Right ventricle myocardium inferior (tissue), 1 donor: ENCODE measurements around the gene RNF115. TPM values are rescaled to one million over a fixed set of nuclear protein-coding genes. Genes with fewer than 3 reads are reported as not detected.
A peak's percentile ranks its signal among the peaks of the same experiment; 100 is the strongest.
"Not testable (repeated sequence)": the region's sequence is repeated elsewhere in the genome, so short reads cannot be mapped to it uniquely, and the experiment has no call there.

ENCODE experiments used
- ATAC-seq: fragments of 200-7000 bp; cut with Tn5 transposase; one replicate; pipeline ENCODE4 v1.9.1; 2020; ENCODE audit warnings: mild to moderate bottlenecking, moderate library complexity
- DNase-seq: peaks from one replicate; pipeline ENCODE4 v3.0.0; 2021; ENCODE audit errors: missing footprints
- intact Hi-C: fragments of 100-400 bp; cut with DNase I; formaldehyde crosslinking; loops from one replicate; pipeline ENCODE4 v1.11.0; 2022
- total RNA-seq: library from RNA; stranded (reverse); fragmentation: NEBNext Ultra II Directional; extraction: Animal tissue kit (Norgen Biotek cat#: 25700); gene quantifications from one replicate; pipeline ENCODE4 v1.2.1, GENCODE V29; 2021
- donor health status: DM: no; HTN: yes; CAD: no; lungs with severe emphysema.

RNF115 gene
- total RNA-seq, 1 donor from 2014 or later, result 47.9 TPM

- DNase-seq, result no peak
- ATAC-seq, result no peak
- intact Hi-C loops, result no loop called here
Observed at GRCh38 chr1:145843031-145843430, 19.1 kb upstream of the RNF115 start.

DNA sequence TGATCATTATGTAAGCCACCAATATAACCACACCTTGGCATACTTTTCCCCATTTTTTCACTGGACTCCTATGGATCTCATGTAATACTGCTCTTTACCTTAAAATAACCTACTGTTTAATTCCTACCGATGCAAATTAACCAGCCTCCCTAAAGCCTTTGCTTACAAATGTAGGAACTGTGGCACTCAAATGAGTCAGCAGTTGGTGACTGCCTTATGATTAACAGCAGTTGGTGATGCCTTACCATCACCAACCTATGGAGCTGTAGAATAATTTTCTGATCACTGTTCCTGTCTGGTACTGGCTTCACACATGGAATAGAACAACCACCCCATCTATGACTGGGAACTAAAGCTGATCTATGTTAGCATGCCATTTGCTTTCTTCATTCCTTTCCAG is 13.8 kb upstream of the RNF115 start:
- DNase-seq (no peak), ATAC-seq (no peak)
- intact Hi-C loops, result no loop called here

DNA sequence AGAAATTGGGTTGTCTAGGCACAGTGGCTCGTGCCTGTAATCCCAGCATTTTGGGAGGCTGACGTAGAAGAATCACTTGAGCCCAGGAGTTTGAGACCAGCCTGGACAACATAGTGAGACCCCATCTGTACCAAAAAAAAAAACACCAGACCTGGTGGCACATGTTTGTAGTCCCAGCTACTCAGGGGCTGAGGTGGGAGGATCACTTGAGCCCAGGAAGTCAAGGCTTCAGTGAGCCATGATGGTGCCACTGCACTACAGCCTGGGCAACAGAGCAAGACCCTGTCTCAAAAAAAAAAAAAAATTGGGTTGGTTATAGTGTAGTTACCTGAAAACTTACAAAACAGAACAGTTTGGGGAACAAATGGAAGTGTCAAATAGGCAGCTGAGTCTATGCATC is 6.9 kb upstream of the RNF115 start:
- intact Hi-C loops, ATAC-seq, DNase-seq: not testable (repeated sequence)

DNA sequence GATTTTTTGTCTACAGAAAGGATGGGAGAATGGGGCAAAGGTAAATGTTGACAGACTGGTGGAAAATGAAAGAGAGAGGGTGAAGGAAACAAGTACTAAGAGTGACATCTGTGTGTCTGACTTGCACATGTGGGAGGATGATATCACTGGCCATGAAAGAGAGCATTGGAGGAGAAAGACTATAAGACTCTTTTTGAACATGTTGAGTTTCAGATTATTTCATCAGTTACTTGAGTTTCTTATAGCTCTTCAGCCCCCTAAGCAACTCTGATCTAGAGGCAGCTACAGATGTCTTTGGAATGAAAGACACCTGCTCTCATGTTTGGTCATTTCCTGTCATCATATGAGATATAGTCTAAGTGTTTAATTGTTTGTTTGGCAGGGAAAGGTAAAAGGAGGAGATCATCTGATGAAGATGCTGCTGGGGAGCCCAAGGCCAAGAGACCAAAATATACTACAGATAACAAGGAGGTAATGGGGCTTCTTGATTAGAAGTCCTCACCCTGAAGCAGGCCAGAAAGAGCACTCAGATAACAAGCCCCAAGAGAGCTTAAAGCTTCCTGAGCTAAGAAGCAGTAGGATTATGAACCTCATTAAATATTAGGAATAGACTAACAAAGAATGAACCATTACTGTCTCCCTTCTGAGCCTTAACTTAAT is 4.6 kb upstream of the RNF115 start:
- intact Hi-C loops, result loop anchor here (10.0 kb wide), 1 partner anchor 84 kb away; no protein-coding TSS in a partner anchor
- ATAC-seq (no peak), DNase-seq (no peak)

- intact Hi-C loops, result loop anchor here (10.0 kb wide), 1 partner anchor 83 kb away; no protein-coding TSS in a partner anchor
- DNase-seq (no peak), ATAC-seq (no peak)
Observed at GRCh38 chr1:145827966-145828365, 4.1 kb upstream of the RNF115 start.

- DNase-seq, result no peak
- ATAC-seq, result no peak
- intact Hi-C loops, result loop anchor here (10.0 kb wide), 1 partner anchor 81 kb away; no protein-coding TSS in a partner anchor
Observed at GRCh38 chr1:145826030-145826429, 2.1 kb upstream of the RNF115 start.

GRCh38 chr1:145824499-145824842 is 576 bp upstream of the RNF115 start:
- no peak for ATAC-seq
- no peak for DNase-seq
- intact Hi-C loops, result loop anchor here (5.0 to 10.0 kb wide), 2 partner anchors 42 to 80 kb away; no protein-coding TSS in a partner anchor

DNA sequence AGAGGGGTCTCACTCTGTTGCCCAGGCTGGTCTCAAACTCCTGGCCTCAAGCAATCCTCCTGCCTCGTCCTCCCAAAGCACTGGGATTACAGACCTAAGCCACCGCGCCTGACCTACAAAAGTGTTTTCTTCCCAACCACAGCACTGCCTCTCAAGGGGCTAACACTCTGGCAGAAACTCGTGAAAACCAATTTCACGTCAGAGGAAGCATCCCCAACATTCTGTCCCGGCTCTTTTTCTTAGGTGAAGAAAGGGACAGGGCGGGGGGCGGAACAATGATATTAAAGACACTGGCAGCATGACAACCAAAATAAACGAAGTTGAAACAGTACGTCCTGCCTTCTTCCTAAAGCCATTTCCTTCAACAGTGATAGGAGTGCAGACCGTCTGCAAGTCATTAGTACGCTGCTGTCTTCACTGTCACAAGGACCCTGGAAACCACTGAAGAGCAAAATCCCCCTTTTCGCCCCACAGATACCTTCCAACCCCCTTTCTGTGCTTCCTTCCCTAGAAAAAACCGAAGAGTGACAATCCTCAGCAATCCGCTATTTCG is 1.0 kb downstream of the RNF115 start:
- intact Hi-C loops, result loop anchor here (5.0 to 10.0 kb wide), 2 partner anchors 41 to 78 kb away; no protein-coding TSS in a partner anchor
- ATAC-seq, DNase-seq: not testable (repeated sequence)

GRCh38 chr1:145818095-145818494 is 5.8 kb downstream of the RNF115 start:
- ATAC-seq, DNase-seq, intact Hi-C loops: not testable (repeated sequence)

DNA sequence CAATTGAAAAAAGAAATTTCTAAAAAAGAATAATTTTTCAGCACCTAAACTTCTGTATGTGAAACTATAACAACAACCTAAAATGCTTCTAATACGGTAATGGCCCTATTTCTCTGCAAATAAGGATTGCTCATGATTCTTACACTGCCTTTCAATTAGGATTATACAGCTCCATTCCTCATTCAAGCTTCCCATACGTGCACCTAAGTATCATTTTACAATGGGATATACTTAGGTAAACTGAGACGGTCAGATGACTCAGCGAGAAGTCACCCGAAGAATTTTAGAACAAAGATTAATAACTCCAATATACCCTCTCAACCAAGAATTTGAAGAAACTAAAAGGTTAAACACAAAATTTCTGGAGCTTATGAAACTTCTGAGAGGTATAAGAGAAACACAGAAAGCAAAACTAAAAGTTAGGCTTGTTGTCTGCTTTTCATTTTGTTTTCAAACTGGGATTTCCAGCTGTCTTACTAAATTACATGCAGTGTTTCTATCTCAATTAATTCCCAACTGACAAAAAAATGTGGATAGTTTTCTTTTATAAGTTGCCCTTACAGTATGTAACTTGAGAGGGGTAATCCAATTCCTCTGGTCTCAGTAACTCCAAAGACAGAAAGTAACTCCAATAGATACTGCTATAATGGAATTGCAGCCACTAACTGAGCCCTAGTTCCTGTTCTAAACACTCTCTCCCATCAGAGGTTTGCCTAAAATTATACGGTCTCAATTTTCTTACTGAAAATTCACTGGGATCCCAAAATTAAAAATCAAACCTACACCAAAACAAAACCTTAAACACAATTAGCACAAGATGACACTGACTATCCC is 10.7 kb downstream of the RNF115 start:
- DNase-seq, ATAC-seq, intact Hi-C loops: not testable (repeated sequence)

DNA sequence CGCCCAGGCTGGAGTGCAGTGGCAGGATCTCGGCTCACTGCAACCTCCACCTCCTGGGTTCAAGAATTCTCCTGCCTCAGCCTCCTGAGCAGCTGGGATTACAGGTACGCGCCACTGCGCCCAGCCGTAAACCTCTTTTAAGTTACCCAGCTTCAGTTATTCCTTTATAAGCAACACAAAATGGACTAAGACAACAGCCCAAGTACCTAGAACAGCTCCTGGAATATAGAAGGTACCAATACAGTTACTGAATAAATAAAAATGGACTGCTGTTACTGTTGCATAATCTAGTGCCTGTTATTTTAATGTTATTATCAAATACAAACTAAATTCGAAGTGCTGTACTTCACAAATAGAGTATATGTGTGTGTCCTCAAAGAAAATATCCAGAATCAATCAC is 17.1 kb downstream of the RNF115 start:
- no peak for ATAC-seq
- no peak for DNase-seq
- intact Hi-C loops, result no loop called here

DNA sequence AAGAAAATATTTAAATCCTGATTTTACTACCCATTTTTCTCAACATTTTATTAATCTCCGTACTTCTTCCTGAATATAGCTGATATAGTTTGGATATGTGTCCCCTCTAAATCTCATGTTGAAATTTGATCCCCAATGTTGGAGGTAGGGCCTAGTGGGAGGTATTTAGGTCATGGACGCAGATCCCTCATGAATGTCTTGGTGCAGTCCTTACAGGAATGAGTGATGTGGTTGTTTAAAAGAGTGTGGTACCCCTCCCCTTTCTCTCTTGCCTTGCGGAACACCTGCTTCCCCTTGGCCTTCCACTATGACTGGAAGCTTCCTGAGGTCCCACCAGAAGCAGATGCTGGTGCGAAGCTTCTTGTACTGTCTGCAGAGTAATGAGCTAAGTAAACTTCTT is 17.5 kb downstream of the RNF115 start:
- DNase-seq, result no peak
- intact Hi-C loops, result no loop called here
- no peak for ATAC-seq

GRCh38 chr1:145805057-145805456 is 18.8 kb downstream of the RNF115 start:
- no peak for ATAC-seq
- DNase-seq, result no peak
- intact Hi-C loops, result no loop called here

GRCh38 chr1:145804235-145805045 is 19.5 kb downstream of the RNF115 start:
- no peak for DNase-seq
- peak; percentile 24 for ATAC-seq
- intact Hi-C loops, result no loop called here

- intact Hi-C loops, result no loop called here
- ATAC-seq, result no peak
Observed at GRCh38 chr1:145799806-145800205, 24.1 kb downstream of the RNF115 start.

DNA sequence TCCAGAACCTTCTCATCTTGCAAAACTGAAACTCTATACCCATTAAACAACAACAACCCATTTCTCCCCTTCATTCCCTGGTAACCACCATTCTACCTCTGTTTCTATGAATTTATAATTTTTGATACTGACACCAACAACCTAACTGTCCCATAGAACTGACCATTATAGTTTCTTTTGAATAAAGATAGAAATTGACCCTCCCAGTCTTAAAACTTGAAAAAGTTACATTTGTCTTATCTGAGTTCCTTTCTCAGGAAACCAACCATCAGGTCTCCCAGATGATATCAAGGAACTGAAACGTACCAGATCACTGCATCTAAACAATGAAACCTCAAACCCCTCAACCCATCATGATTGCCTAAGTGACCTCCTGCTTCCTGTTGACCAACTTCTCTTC is 27.1 kb downstream of the RNF115 start:
- intact Hi-C loops, result no loop called here

More at GRCh38 chr1:145799806-145800205, 24.1 kb downstream of the RNF115 start:
- no peak for DNase-seq

GRCh38 chr1:145795257-145795881 is 28.5 kb downstream of the RNF115 start:
- ATAC-seq, result no peak

More for the DNA sequence above, 27.1 kb downstream of the RNF115 start:
- DNase-seq (no peak), ATAC-seq (no peak)

GRCh38 chr1:145792484-145792883 is 31.4 kb downstream of the RNF115 start:
- intact Hi-C loops, result no loop called here
- ATAC-seq, result no peak

More at GRCh38 chr1:145795257-145795881, 28.5 kb downstream of the RNF115 start:
- DNase-seq, result no peak
- intact Hi-C loops, result no loop called here

More at GRCh38 chr1:145792484-145792883, 31.4 kb downstream of the RNF115 start:
- DNase-seq, result no peak
